Spleen (tissue), 11 donors: Measurements from ENCODE around the gene ELOB. TPM values are rescaled to one million over a fixed set of nuclear protein-coding genes. Genes with fewer than 3 reads are reported as not detected.

ENCODE experiments used
- DNase-seq: peaks from one replicate; pipeline ENCODE4 v3.0.0-alpha.2; 2020
- H3K27ac ChIP-seq, 8 donors: fragments of 200-600 bp; sonication (generic) in 7 of 8; 1 replicate in 4 of 8; 2 replicates in 4 of 8; pipeline versions ENCODE4 v1.5.0 to v1.8.0; 2016 to 2021; ENCODE audit warnings: inconsistent platforms in 4 of 8, mild to moderate bottlenecking in 4 of 8, moderate library complexity in 1 of 8
- H3K27me3 ChIP-seq, 7 donors: fragments of 200-600 bp; sonication (generic) in 6 of 7; replicated peaks in 1 of 7; 1 replicate in 4 of 7; 2 replicates in 3 of 7; pipeline versions ENCODE4 v1.5.0 to v1.8.0; 2016 to 2021; ENCODE audit warnings: inconsistent platforms in 3 of 7, mild to moderate bottlenecking in 1 of 7
- H3K36me3 ChIP-seq, 6 donors: fragments of 200-600 bp; sonication (generic) in 5 of 6; 1 replicate in 4 of 6; 2 replicates in 2 of 6; pipeline versions ENCODE4 v1.5.0 to v1.8.0; 2016 to 2021; ENCODE audit warnings: inconsistent platforms in 2 of 6
- H3K4me1 ChIP-seq, 6 donors: fragments of 200-600 bp; sonication (generic) in 5 of 6; 1 replicate in 3 of 6; 2 replicates in 3 of 6; pipeline versions ENCODE4 v1.5.0 to v1.8.0; 2016 to 2021; ENCODE audit warnings: inconsistent platforms in 3 of 6
- H3K4me3 ChIP-seq, 8 donors: fragments of 200-600 bp; sonication (generic) in 7 of 8; 1 replicate in 4 of 8; 2 replicates in 4 of 8; pipeline versions ENCODE4 v1.5.0 to v1.8.0; 2016 to 2021; ENCODE audit warnings: inconsistent platforms in 4 of 8, mild to moderate bottlenecking in 4 of 8, moderate library complexity in 2 of 8
- H3K9me3 ChIP-seq, 8 donors: fragments of 200-600 bp; sonication (generic) in 7 of 8; 1 replicate in 4 of 8; 2 replicates in 4 of 8; pipeline versions ENCODE4 v1.5.0 to v1.8.0; 2016 to 2021; ENCODE audit warnings: inconsistent platforms in 4 of 8
- POLR2A ChIP-seq, 3 donors: fragments of 450-650 bp; IDR thresholded peaks; one replicate each; pipeline ENCODE4 v1.5.1; 2017; ENCODE audit warnings: antibody characterized with exemption in 3 of 3, mild to moderate bottlenecking in 1 of 3
- POLR2AphosphoS5 ChIP-seq, 3 donors: sonication (generic); formaldehyde crosslinking; IDR thresholded peaks; one replicate each; pipeline ENCODE4 v1.5.1; 2017; ENCODE audit warnings: antibody characterized with exemption in 3 of 3
- WGBS, 5 donors: extraction: QIAGEN DNeasy Blood & Tissue Kit in 3 of 5; methylation state at CpG; one replicate each; pipeline versions ENCODE4 v1.1.5 to v1.1.7; 2013 to 2018; 5-methylcytosine and 5-hydroxymethylcytosine counted together
- intact Hi-C: fragments of 100-400 bp; cut with DNase I; formaldehyde crosslinking; loops from one replicate; pipeline ENCODE4 v1.15.0; 2023; ENCODE audit warnings: low total_unique reads
- polyA plus RNA-seq, 3 donors: library from polyadenylated mRNA; stranded (reverse); fragments of 200-250 nt; gene quantifications; one replicate each; pipeline ENCODE4 v1.2.1, GENCODE V29; 2013
- total RNA-seq, 7 donors: library from RNA; depleted of rRNA in 3 of 7; stranded (reverse); fragments of >200 nt in 3 of 7; fragmentation: NEBNext Ultra II Directional in 4 of 7; extraction: Animal tissue kit (Norgen Biotek cat#: 25700) in 4 of 7; gene quantifications; one replicate each; pipeline versions ENCODE4 v1.1.0 to v1.2.1, GENCODE V29; 2016 to 2021
- TF ChIP-seq, protein P1 (sequence below), 11 experiments: fragments of 200-600 bp in 7 of 11; fragments of 450-650 bp in 4 of 11; sonication (generic) in 4 of 11; IDR thresholded peaks in 8 of 11; conservative IDR thresholded peaks in 3 of 11; 1 replicate in 7 of 11; 2 replicates in 4 of 11; pipeline versions ENCODE4 v1.4.0 to v1.8.0; 2016 to 2021; ENCODE audit warnings: antibody characterized with exemption in 11 of 11, inconsistent platforms in 4 of 11, mild to moderate bottlenecking in 1 of 11
- donor health status: healthy with polysubstance abuse.
- donor health status: DM: no; HTN: no; CAD: no; lungs with moderate emphysema.
- donor health status: DM: no; HTN: no; CAD: no.
- donor health status: Bipolar disorder and iron deficiency.
- donor health status: healthy.
- donor health status: DM: no; HTN: no; CAD: no.
- donor health status: DM: yes; HTN: yes; CAD: no.

The ELOB gene
- total and polyA plus RNA-seq, 10 donors: 128 to 467 (median 219) TPM

- WGBS, 5 donors: 81 to 91% (median 85%) methylated on average over 10 of the region's 10 CpGs
- Histone ChIP-seq H3K27ac (no peak overlapping the region), H3K4me3 (no peak overlapping the region), H3K36me3 (no peaks in the 10 kb centered on the region), H3K9me3 (no peaks in the 10 kb centered on the region), H3K4me1 (peaks cover 0 to 9% (median 0%) of the 10 kb centered on the region in 6 donors), H3K27me3 (peaks cover 0 to 58% (median 5%) of the 10 kb centered on the region in 7 donors)
- TF ChIP-seq POLR2AphosphoS5 (IDR thresholded peaks at IDR 0.05) (no peak), POLR2A (IDR thresholded peaks at IDR 0.05) (no peak)
- TF ChIP-seq, protein P1, sequence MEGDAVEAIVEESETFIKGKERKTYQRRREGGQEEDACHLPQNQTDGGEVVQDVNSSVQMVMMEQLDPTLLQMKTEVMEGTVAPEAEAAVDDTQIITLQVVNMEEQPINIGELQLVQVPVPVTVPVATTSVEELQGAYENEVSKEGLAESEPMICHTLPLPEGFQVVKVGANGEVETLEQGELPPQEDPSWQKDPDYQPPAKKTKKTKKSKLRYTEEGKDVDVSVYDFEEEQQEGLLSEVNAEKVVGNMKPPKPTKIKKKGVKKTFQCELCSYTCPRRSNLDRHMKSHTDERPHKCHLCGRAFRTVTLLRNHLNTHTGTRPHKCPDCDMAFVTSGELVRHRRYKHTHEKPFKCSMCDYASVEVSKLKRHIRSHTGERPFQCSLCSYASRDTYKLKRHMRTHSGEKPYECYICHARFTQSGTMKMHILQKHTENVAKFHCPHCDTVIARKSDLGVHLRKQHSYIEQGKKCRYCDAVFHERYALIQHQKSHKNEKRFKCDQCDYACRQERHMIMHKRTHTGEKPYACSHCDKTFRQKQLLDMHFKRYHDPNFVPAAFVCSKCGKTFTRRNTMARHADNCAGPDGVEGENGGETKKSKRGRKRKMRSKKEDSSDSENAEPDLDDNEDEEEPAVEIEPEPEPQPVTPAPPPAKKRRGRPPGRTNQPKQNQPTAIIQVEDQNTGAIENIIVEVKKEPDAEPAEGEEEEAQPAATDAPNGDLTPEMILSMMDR (IDR thresholded peaks at IDR 0.05 in 8 of 11, conservative IDR thresholded peaks at IDR 0.05 in 3 of 11): no peak
- intact Hi-C loops: no loop called here
- DNase-seq: peak; percentile 53
Measured at GRCh38 chr16:2818272-2818876, 41.3 kb upstream of the ELOB start.

- Histone ChIP-seq H3K4me3 (peak overlapping the region in 2 of 8 donors; percentile 35 to 52), H3K27ac (no peak overlapping the region), H3K27me3 (peaks cover 0 to 64% (median 5%) of the 10 kb centered on the region in 7 donors), H3K4me1 (peaks cover 0 to 9% (median 0%) of the 10 kb centered on the region in 6 donors), H3K9me3 (no peaks in the 10 kb centered on the region), H3K36me3 (no peaks in the 10 kb centered on the region)
- TF ChIP-seq, protein P1 (IDR thresholded peaks at IDR 0.05 in 8 of 11, conservative IDR thresholded peaks at IDR 0.05 in 3 of 11): no peak
- TF ChIP-seq POLR2A (IDR thresholded peaks at IDR 0.05) (no peak), POLR2AphosphoS5 (IDR thresholded peaks at IDR 0.05) (no peak)
- DNase-seq: peak; percentile 66
- intact Hi-C loops: no loop called here
- WGBS, 5 donors: 68 to 84% (median 75%) methylated on average over 56 to 68 of the region's 68 CpGs
Measured at GRCh38 chr16:2817340-2818271, 40.5 kb upstream of the ELOB start.

GRCh38 chr16:2816751-2817339, 39.8 kb upstream of the ELOB start, which contains the start of gene PRSS21:
PRSS21 (plus strand) TSS chr16:2817237; CDS start chr16:2817269, 32 bp downstream.
- WGBS, 5 donors: 50 to 80% (median 65%) methylated on average over 20 to 28 of the region's 28 CpGs
- no peaks in the 10 kb centered on the region for H3K36me3 ChIP-seq
- no peak within 1 kb of the TSS for H3K27ac ChIP-seq
- H3K9me3 ChIP-seq: no peaks in the 10 kb centered on the region
- peaks cover 0 to 9% (median 0%) of the 10 kb centered on the region in 6 donors for H3K4me1 ChIP-seq
- intact Hi-C loops: no loop called here
- H3K27me3 ChIP-seq: peaks cover 0 to 71% (median 5%) of the 10 kb centered on the region in 7 donors
- DNase-seq: no peak
- no peak for TF ChIP-seq POLR2AphosphoS5 (IDR thresholded peaks at IDR 0.05)
- TF ChIP-seq, protein P1 (IDR thresholded peaks at IDR 0.05 in 8 of 11, conservative IDR thresholded peaks at IDR 0.05 in 3 of 11): peak in 4 of 11 experiments; percentile 32 to 46 (median 34)
- peak within 1 kb of the TSS in 2 of 8 donors; percentile 35 to 52 for H3K4me3 ChIP-seq
